ENCODE results near the gene NCOA5.

- TF ChIP-seq CTCF (IDR thresholded peaks at IDR 0.05) = no peak
- no peak for TF ChIP-seq POLR2AphosphoS5 (IDR thresholded peaks at IDR 0.05)
- TF ChIP-seq EP300 (IDR thresholded peaks at IDR 0.05) = no peak
These were observed 19.2 kb upstream of the NCOA5 start for GRCh38 chr20:46108976-46109375.
